Neural cell (in vitro differentiated cells): ENCODE data around the gene S100A1.

Experiments
- EP300 ChIP-seq: fragments of 450-650 bp; conservative IDR thresholded peaks from 2 replicates; pipeline ENCODE4 v1.6.1; 2014; ENCODE audit warnings: antibody characterized with exemption, mild to moderate bottlenecking, moderate library complexity; ENCODE audit not compliant: poor library complexity, severe bottlenecking
- EZH2 ChIP-seq: fragments of 200-600, 300-800 bp; shearing (Covaris generic), sonication (generic); IDR thresholded peaks from 2 replicates; pipeline ENCODE4 v1.6.1; 2014; ENCODE audit warnings: antibody characterized with exemption, low read length, borderline replicate concordance, mild to moderate bottlenecking; ENCODE audit not compliant: insufficient read depth, poor library complexity, severe bottlenecking
- POLR2AphosphoS5 ChIP-seq: IDR thresholded peaks from 2 replicates; pipeline ENCODE4 v1.6.1; 2012
- RAD21 ChIP-seq: fragments of 450-650 bp; conservative IDR thresholded peaks from 2 replicates; pipeline ENCODE4 v1.6.1; 2014; ENCODE audit warnings: antibody characterized with exemption, mild to moderate bottlenecking, moderate library complexity
- TF ChIP-seq, protein P1 (sequence below): fragments of 450-650 bp; IDR thresholded peaks from 2 replicates; pipeline ENCODE4 v1.5.1; 2014; ENCODE audit warnings: antibody characterized with exemption, mild to moderate bottlenecking, moderate library complexity; ENCODE audit not compliant: poor library complexity, severe bottlenecking
- TF ChIP-seq, protein P2 (sequence below): IDR thresholded peaks from 2 replicates; pipeline ENCODE4 v1.6.1; 2012; ENCODE audit warnings: borderline replicate concordance

DNA sequence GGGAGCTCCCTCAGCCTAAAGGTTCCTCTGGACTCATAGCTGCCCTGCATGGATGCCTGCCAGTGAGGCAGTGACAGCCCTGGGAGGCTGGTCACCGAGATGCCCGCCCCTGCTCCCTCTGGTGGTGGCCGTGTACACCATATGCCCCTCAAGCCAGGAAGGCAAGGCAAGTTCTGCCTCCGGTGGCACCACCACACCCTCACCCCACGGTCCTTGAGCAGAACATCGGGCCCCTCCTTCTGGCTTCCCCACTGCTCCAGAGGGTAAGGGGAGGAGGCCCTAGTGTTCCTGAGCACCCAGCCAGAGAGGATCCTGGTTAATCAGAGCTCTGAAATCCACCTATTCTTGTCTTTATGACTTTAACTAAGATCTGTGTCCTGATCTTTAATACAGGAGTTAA lies 10.6 kb upstream of the S100A1 start:
- TF ChIP-seq, protein P1, sequence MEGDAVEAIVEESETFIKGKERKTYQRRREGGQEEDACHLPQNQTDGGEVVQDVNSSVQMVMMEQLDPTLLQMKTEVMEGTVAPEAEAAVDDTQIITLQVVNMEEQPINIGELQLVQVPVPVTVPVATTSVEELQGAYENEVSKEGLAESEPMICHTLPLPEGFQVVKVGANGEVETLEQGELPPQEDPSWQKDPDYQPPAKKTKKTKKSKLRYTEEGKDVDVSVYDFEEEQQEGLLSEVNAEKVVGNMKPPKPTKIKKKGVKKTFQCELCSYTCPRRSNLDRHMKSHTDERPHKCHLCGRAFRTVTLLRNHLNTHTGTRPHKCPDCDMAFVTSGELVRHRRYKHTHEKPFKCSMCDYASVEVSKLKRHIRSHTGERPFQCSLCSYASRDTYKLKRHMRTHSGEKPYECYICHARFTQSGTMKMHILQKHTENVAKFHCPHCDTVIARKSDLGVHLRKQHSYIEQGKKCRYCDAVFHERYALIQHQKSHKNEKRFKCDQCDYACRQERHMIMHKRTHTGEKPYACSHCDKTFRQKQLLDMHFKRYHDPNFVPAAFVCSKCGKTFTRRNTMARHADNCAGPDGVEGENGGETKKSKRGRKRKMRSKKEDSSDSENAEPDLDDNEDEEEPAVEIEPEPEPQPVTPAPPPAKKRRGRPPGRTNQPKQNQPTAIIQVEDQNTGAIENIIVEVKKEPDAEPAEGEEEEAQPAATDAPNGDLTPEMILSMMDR: peak; percentile 35
- TF ChIP-seq EP300 (no peak), RAD21 (no peak), POLR2AphosphoS5 (no peak), EZH2 (no peak)
- TF ChIP-seq, protein P2, sequence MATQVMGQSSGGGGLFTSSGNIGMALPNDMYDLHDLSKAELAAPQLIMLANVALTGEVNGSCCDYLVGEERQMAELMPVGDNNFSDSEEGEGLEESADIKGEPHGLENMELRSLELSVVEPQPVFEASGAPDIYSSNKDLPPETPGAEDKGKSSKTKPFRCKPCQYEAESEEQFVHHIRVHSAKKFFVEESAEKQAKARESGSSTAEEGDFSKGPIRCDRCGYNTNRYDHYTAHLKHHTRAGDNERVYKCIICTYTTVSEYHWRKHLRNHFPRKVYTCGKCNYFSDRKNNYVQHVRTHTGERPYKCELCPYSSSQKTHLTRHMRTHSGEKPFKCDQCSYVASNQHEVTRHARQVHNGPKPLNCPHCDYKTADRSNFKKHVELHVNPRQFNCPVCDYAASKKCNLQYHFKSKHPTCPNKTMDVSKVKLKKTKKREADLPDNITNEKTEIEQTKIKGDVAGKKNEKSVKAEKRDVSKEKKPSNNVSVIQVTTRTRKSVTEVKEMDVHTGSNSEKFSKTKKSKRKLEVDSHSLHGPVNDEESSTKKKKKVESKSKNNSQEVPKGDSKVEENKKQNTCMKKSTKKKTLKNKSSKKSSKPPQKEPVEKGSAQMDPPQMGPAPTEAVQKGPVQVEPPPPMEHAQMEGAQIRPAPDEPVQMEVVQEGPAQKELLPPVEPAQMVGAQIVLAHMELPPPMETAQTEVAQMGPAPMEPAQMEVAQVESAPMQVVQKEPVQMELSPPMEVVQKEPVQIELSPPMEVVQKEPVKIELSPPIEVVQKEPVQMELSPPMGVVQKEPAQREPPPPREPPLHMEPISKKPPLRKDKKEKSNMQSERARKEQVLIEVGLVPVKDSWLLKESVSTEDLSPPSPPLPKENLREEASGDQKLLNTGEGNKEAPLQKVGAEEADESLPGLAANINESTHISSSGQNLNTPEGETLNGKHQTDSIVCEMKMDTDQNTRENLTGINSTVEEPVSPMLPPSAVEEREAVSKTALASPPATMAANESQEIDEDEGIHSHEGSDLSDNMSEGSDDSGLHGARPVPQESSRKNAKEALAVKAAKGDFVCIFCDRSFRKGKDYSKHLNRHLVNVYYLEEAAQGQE: no peak
